Right atrium auricular region (tissue), 2 donors: Measurements from ENCODE around the gene YBEY. TPM values are rescaled to one million over a fixed set of nuclear protein-coding genes. Genes with fewer than 3 reads are reported as not detected.

Source experiments
- DNase-seq: peaks from one replicate; pipeline ENCODE4 v3.0.0-alpha.2; 2019; ENCODE audit warnings: low spot score
- H3K27ac ChIP-seq, 2 donors: fragments of 200-600 bp; sonication (generic); 1 replicate in 1 of 2; 2 replicates in 1 of 2; pipeline ENCODE4 v1.5.1; 2016 to 2019
- H3K27me3 ChIP-seq, 2 donors: fragments of 200-600 bp; sonication (generic); one replicate each; pipeline versions ENCODE4 v1.5.1 to v1.6.0; 2017 to 2019
- H3K36me3 ChIP-seq: fragments of 200-600 bp; sonication (generic); one replicate; pipeline ENCODE4 v1.5.1; 2016
- H3K4me1 ChIP-seq, 2 donors: fragments of 200-600 bp; sonication (generic); one replicate each; pipeline versions ENCODE4 v1.5.1 to v1.6.0; 2017 to 2019
- H3K4me3 ChIP-seq, 2 donors: fragments of 200-600 bp; sonication (generic); 1 replicate in 1 of 2; 2 replicates in 1 of 2; pipeline ENCODE4 v1.5.1; 2017 to 2019; ENCODE audit warnings: mild to moderate bottlenecking in 1 of 2, moderate library complexity in 1 of 2
- H3K9me3 ChIP-seq, 2 donors: fragments of 200-600 bp; sonication (generic); one replicate each; pipeline ENCODE4 v1.5.1; 2019
- CTCF ChIP-seq, 2 donors: fragments of 200-600 bp; sonication (generic); IDR thresholded peaks; one replicate each; pipeline ENCODE4 v1.5.1; 2019; ENCODE audit warnings: antibody characterized with exemption in 2 of 2
- total RNA-seq, 2 donors: library from RNA; depleted of rRNA; stranded (reverse); fragments of >200 nt; gene quantifications; one replicate each; pipeline ENCODE4 v1.1.0, GENCODE V29; 2016

The YBEY gene
- total RNA-seq, 2 donors from 2014 or later: 11.0 to 22.1 TPM

- Histone ChIP-seq H3K4me1 (no peaks in the 10 kb centered on the region), H3K4me3 (no peak overlapping the region), H3K27ac (no peak overlapping the region), H3K36me3 (no peaks in the 10 kb centered on the region), H3K27me3 (no peaks in the 10 kb centered on the region), H3K9me3 (no peaks in the 10 kb centered on the region)
- no peak for TF ChIP-seq CTCF (IDR thresholded peaks at IDR 0.05)
- no peak for DNase-seq
Observed at GRCh38 chr21:46314441-46315020, 28.4 kb downstream of the YBEY start.

- Histone ChIP-seq H3K27me3 (no peaks in the 10 kb centered on the region), H3K4me1 (peaks cover 0 to under 1% of the 10 kb centered on the region in 2 donors), H3K9me3 (no peaks in the 10 kb centered on the region), H3K27ac (no peak overlapping the region), H3K36me3 (no peaks in the 10 kb centered on the region), H3K4me3 (no peak overlapping the region)
- TF ChIP-seq CTCF (IDR thresholded peaks at IDR 0.05): no peak
- no peak for DNase-seq
Observed at GRCh38 chr21:46316708-46317324, 30.7 kb downstream of the YBEY start.

- H3K27ac ChIP-seq: no peak overlapping the region
- no peak for DNase-seq
- no peak for TF ChIP-seq CTCF (IDR thresholded peaks at IDR 0.05)
Observed at GRCh38 chr21:46317710-46318463, 31.7 kb downstream of the YBEY start.

GRCh38 chr21:46318464-46318845 is 32.3 kb downstream of the YBEY start:
- no peaks in the 10 kb centered on the region for H3K36me3 ChIP-seq
- TF ChIP-seq CTCF (IDR thresholded peaks at IDR 0.05): no peak
- no peak overlapping the region for H3K27ac ChIP-seq
- no peak overlapping the region for H3K4me3 ChIP-seq
- no peak for DNase-seq
- peaks cover 0 to 17% of the 10 kb centered on the region in 2 donors for H3K4me1 ChIP-seq
- no peaks in the 10 kb centered on the region for H3K9me3 ChIP-seq
- H3K27me3 ChIP-seq: no peaks in the 10 kb centered on the region

More at GRCh38 chr21:46317710-46318463, 31.7 kb downstream of the YBEY start:
- H3K4me3 ChIP-seq: no peak overlapping the region
- H3K27me3 ChIP-seq: no peaks in the 10 kb centered on the region
- H3K36me3 ChIP-seq: no peaks in the 10 kb centered on the region
- peaks cover 0 to 11% of the 10 kb centered on the region in 2 donors for H3K4me1 ChIP-seq
- H3K9me3 ChIP-seq: no peaks in the 10 kb centered on the region

- H3K4me3 ChIP-seq: no peak overlapping the region
- no peak overlapping the region for H3K27ac ChIP-seq
- DNase-seq: no peak
- TF ChIP-seq CTCF (IDR thresholded peaks at IDR 0.05): no peak
- H3K27me3 ChIP-seq: no peaks in the 10 kb centered on the region
- H3K4me1 ChIP-seq: peaks cover 0 to 18% of the 10 kb centered on the region in 2 donors
- H3K36me3 ChIP-seq: no peaks in the 10 kb centered on the region
- no peaks in the 10 kb centered on the region for H3K9me3 ChIP-seq
Observed at GRCh38 chr21:46319186-46319585, 33.0 kb downstream of the YBEY start.
